Measurements from ENCODE around the gene TOP1. TPM values are rescaled to one million over a fixed set of nuclear protein-coding genes. Genes with fewer than 3 reads are reported as not detected.

The TOP1 gene
- total RNA-seq, 1 donor from 2014 or later: 38.1 TPM

- intact Hi-C loops (cut with DNase I): no loop called here
- Histone ChIP-seq H3K27ac (no peak overlapping the region), H3K9me3 (no peaks in the 10 kb centered on the region), H3K36me3 (peaks cover 0 to 35% of the 10 kb centered on the region in 2 donors), H3K27me3 (no peaks in the 10 kb centered on the region), H3K4me1 (peaks cover 29% of the 10 kb centered on the region), H3K4me3 (no peak overlapping the region)
- DNase-seq (ENCODE audit: extremely low spot score in 2 of 2): no peak
- TF ChIP-seq POLR2AphosphoS5 (IDR thresholded peaks at IDR 0.05; ENCODE audit: insufficient read depth in 1 of 2, low read depth in 1 of 2) (no peak), CTCF (IDR thresholded peaks at IDR 0.05) (no peak), POLR2A (IDR thresholded peaks at IDR 0.05) (no peak)
These were observed 52.2 kb downstream of the TOP1 start for GRCh38 chr20:41080866-41081265.

DNA sequence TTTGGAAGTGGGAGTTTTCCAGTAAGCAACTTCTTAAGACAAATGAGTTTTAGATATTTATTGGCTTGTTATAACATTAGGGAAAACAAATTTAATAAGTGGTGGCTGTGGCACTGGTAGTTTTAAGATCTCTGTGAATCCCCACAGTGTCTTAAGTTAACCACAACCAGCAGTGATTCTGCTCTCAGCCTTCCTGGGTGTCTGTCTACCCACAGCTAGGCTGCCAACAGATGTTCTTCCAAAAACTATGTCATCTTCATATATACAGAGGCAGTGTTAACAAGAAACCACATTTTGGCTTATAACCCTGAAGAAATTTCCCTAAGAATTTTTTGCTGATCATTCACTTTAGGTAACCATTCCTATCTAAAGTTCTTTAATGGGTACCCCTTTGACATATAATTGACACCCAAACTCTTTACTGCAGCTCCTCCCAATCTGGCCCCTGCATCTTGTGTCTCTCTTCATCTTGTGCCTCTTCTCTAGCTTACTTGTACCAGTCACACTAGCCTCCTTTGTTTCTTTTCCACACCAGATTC lies 52.7 kb downstream of the TOP1 start:
- no peak for TF ChIP-seq POLR2A (IDR thresholded peaks at IDR 0.05)
- no peak for TF ChIP-seq POLR2AphosphoS5 (IDR thresholded peaks at IDR 0.05; ENCODE audit: insufficient read depth in 1 of 2, low read depth in 1 of 2)
- TF ChIP-seq CTCF (IDR thresholded peaks at IDR 0.05): no peak
- Histone ChIP-seq H3K9me3 (no peaks in the 10 kb centered on the region), H3K27ac (no peak overlapping the region), H3K36me3 (peaks cover 0 to 37% of the 10 kb centered on the region in 2 donors), H3K4me3 (no peak overlapping the region), H3K27me3 (no peaks in the 10 kb centered on the region), H3K4me1 (peaks cover 25% of the 10 kb centered on the region)
- no peak for DNase-seq (ENCODE audit: extremely low spot score in 2 of 2)
- intact Hi-C loops (cut with DNase I): no loop called here

DNA sequence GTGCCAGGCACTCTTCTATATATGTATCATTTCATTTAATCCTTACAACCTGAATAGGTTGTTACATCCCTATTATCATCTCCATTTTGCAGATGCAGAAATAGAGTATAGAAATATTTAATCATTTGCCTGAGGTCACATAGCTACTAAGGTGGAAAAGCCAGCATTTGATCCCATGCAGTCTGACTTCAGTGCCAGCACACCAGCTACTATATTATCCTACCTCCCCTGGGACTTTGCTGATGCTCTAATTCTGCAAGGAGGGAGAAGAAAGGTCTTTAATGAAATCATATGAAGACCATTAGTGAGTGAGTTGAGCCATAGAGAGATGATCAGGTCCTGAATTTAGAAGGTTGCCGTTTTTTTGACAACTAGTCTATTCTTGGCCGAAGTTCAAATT lies 53.7 kb downstream of the TOP1 start:
- intact Hi-C loops (cut with DNase I): no loop called here
- TF ChIP-seq POLR2AphosphoS5 (IDR thresholded peaks at IDR 0.05; ENCODE audit: insufficient read depth in 1 of 2, low read depth in 1 of 2) (no peak), CTCF (IDR thresholded peaks at IDR 0.05) (no peak), POLR2A (IDR thresholded peaks at IDR 0.05) (no peak)
- Histone ChIP-seq H3K27me3 (no peaks in the 10 kb centered on the region), H3K36me3 (peaks cover 0 to 37% of the 10 kb centered on the region in 2 donors), H3K4me3 (no peak overlapping the region), H3K9me3 (no peaks in the 10 kb centered on the region), H3K27ac (no peak overlapping the region), H3K4me1 (peaks cover 26% of the 10 kb centered on the region)
- no peak for DNase-seq (ENCODE audit: extremely low spot score in 2 of 2)

- Histone ChIP-seq H3K9me3 (no peaks in the 10 kb centered on the region), H3K4me1 (peaks cover 11% of the 10 kb centered on the region), H3K27ac (no peak overlapping the region), H3K27me3 (no peaks in the 10 kb centered on the region), H3K4me3 (no peak overlapping the region), H3K36me3 (peaks cover 0 to 56% of the 10 kb centered on the region in 2 donors)
- intact Hi-C loops (cut with DNase I): no loop called here
- no peak for DNase-seq (ENCODE audit: extremely low spot score in 2 of 2)
- TF ChIP-seq CTCF (IDR thresholded peaks at IDR 0.05): no peak
- TF ChIP-seq POLR2A (IDR thresholded peaks at IDR 0.05): no peak
- TF ChIP-seq POLR2AphosphoS5 (IDR thresholded peaks at IDR 0.05; ENCODE audit: insufficient read depth in 1 of 2, low read depth in 1 of 2): no peak
These were observed 57.0 kb downstream of the TOP1 start for GRCh38 chr20:41085606-41086005.

DNA sequence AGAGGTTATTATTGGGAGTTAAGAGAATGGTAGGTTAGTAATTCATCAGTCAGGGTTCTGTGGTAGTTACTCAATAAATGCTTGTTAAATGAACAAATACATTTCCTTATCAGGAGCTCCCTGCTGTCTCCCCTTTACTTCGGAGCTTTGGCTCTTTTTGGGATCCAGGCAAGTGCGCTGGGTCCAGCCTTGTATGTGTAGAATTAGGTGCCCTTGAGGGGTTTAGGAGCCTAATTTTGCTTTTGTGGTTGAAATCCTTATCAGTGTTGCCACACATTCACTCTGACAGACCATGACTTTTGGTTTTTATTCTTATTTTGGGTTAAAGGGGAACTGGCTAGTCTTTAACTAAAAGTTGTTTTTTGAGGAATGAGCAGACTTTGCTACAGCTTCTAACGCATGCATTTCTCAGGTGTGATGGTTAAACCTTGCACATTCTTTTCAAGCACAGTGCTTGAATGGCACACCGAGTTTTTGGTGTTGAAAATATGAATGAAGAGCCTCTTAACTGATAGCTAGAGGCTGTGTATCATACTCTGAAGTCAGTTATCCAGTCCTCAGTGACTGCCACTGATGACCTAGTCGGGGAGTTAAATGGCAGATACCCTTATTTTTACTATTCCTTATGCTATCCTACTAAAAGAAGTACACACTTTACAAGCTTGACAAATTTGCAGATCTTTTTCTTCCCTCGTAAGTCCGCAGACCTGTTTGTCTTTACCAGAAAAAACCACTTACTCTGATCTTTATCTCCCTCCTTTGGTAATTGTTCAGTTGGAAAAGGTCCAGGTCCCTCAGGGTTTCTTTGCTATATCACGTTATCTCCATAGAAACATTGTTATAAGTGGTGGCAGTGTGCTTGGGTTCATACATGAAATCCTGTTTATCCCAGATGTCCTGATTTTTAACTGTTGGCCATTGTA lies 58.0 kb downstream of the TOP1 start:
- TF ChIP-seq POLR2AphosphoS5 (IDR thresholded peaks at IDR 0.05; ENCODE audit: insufficient read depth in 1 of 2, low read depth in 1 of 2) (no peak), POLR2A (IDR thresholded peaks at IDR 0.05) (no peak), CTCF (IDR thresholded peaks at IDR 0.05) (no peak)
- Histone ChIP-seq H3K4me1 (peaks cover 11% of the 10 kb centered on the region), H3K9me3 (no peaks in the 10 kb centered on the region), H3K4me3 (no peak overlapping the region), H3K27ac (no peak overlapping the region), H3K27me3 (no peaks in the 10 kb centered on the region), H3K36me3 (peaks cover 0 to 49% of the 10 kb centered on the region in 2 donors)
- DNase-seq (ENCODE audit: extremely low spot score in 2 of 2): no peak
- intact Hi-C loops (cut with DNase I): no loop called here

Data from vagina (tissue), 2 donors.